Measurements from ENCODE around the gene ACTR3C. TPM values are rescaled to one million over a fixed set of nuclear protein-coding genes. Genes with fewer than 3 reads are reported as not detected.

The ACTR3C gene
- total and polyA plus RNA-seq, 2 experiments from 2014 or later, result 1.5 to 3.5 TPM

GRCh38 chr7:150359622-150360362 lies 36.4 kb upstream of the ACTR3C start:
- DNase-seq (ENCODE audit: low spot score), result no peak
- H3K27me3 Mint-ChIP-seq (ENCODE audit: insufficient read depth, low read depth, poor library complexity), result peaks cover 5% of the 10 kb centered on the region
- no peak overlapping the region for H3K27ac Mint-ChIP-seq
- Histone ChIP-seq H3K27ac (ENCODE audit: low read depth) (no peak overlapping the region), H3K36me3 (ENCODE audit: insufficient read depth) (no peaks in the 10 kb centered on the region; the same call in 1 of the 2 replicates), H3K4me2 (no peak overlapping the region), H3K79me2 (replicated peaks; ENCODE audit: insufficient read depth) (no peaks in the 10 kb centered on the region), H2AFZ (no peak overlapping the region), H3K9me2 (ENCODE audit: insufficient read depth) (no peaks in the 10 kb centered on the region), H3F3A (replicated peaks; ENCODE audit: low read depth) (peaks cover 21% of the 10 kb centered on the region), H4K20me1 (replicated peaks; ENCODE audit: insufficient read depth) (no peaks in the 10 kb centered on the region), H3K4me3 (no peak overlapping the region), H3K4me1 (ENCODE audit: insufficient read depth) (peaks cover 49% of the 10 kb centered on the region), H3K27me3 (ENCODE audit: insufficient read depth) (no peaks in the 10 kb centered on the region)
- no peak overlapping the region for H3K4me3 Mint-ChIP-seq
- H3K9me3 Mint-ChIP-seq, result no peaks in the 10 kb centered on the region; the same call in 2 of the 3 replicates
- peaks cover 54% of the 10 kb centered on the region for H3K4me1 Mint-ChIP-seq
- no peak for ATAC-seq
- no peaks in the 10 kb centered on the region; the same call in 2 of the 3 replicates for H3K36me3 Mint-ChIP-seq (ENCODE audit: low read depth)
- TF ChIP-seq ETS1 (IDR thresholded peaks at IDR 0.05) (no peak), EZH2 (IDR thresholded peaks at IDR 0.05; ENCODE audit: low read depth, unreplicated experiment) (no peak), REST (IDR thresholded peaks at IDR 0.05; ENCODE audit: unreplicated experiment) (no peak), JUNB (IDR thresholded peaks at IDR 0.05; ENCODE audit: unreplicated experiment) (no peak), ZNF462 (CRISPR knock-in tag; IDR thresholded peaks at IDR 0.05) (no peak), ZNF331 (CRISPR knock-in tag; IDR thresholded peaks at IDR 0.05; ENCODE audit: low read depth) (no peak), EZH2phosphoT487 (IDR thresholded peaks at IDR 0.05; ENCODE audit: unreplicated experiment) (no peak), NANOG (IDR thresholded peaks at IDR 0.05; ENCODE audit: borderline replicate concordance) (no peak), CTCF (conservative IDR thresholded peaks at IDR 0.05; ENCODE audit: low read depth in 2 of 2) (no peak), CREB1 (CRISPR knock-in tag; IDR thresholded peaks at IDR 0.05; ENCODE audit: low read depth) (no peak), POLR2AphosphoS5 (IDR thresholded peaks at IDR 0.05; ENCODE audit: low read depth) (no peak), ZNF114 (CRISPR knock-in tag; IDR thresholded peaks at IDR 0.05) (no peak), STAT1 (IDR thresholded peaks at IDR 0.05; ENCODE audit: unreplicated experiment) (no peak)
